Loucy (cell line): ENCODE results near the gene EMC6.
A peak's percentile ranks its signal among the peaks of the same experiment; 100 is the strongest.
"Not testable (repeated sequence)": the region's sequence is repeated elsewhere in the genome, so short reads cannot be mapped to it uniquely, and the experiment has no call there.

Source experiments
- H2AFZ ChIP-seq: fragments of 200-600 bp; sonication (generic); 2 replicates; pipeline ENCODE4 v1.6.0; 2016; ENCODE audit warnings: antibody characterized with exemption, mild to moderate bottlenecking, low read length, moderate library complexity
- H3F3A ChIP-seq: fragments of 200-600 bp; 2 replicates; pipeline ENCODE4 v1.6.0; 2016; ENCODE audit warnings: antibody characterized with exemption, low read depth, mild to moderate bottlenecking
- H3K27me3 ChIP-seq: fragments of 200-600 bp; sonication (generic); 2 replicates; pipeline ENCODE4 v1.6.1; 2014; ENCODE audit warnings: low read length, mild to moderate bottlenecking; ENCODE audit not compliant: insufficient read depth, poor library complexity, severe bottlenecking
- H3K36me3 ChIP-seq: fragments of 200-600 bp; sonication (generic); 2 replicates; pipeline ENCODE4 v1.6.1; 2016; ENCODE audit warnings: low read length; ENCODE audit not compliant: insufficient read depth
- H3K4me1 ChIP-seq: fragments of 200-600 bp; sonication (generic); 2 replicates; pipeline ENCODE4 v1.5.1; 2014; ENCODE audit warnings: low read length, mild to moderate bottlenecking; ENCODE audit not compliant: insufficient read depth, poor library complexity, severe bottlenecking
- H3K4me2 ChIP-seq: fragments of 200-600 bp; sonication (generic); 2 replicates; pipeline ENCODE4 v1.6.0; 2014; ENCODE audit warnings: antibody characterized with exemption, low read length, low read depth, mild to moderate bottlenecking; ENCODE audit not compliant: poor library complexity, severe bottlenecking
- H3K4me3 ChIP-seq: fragments of 200-600 bp; sonication (generic); 2 replicates; pipeline ENCODE4 v1.5.1; 2014; ENCODE audit warnings: low read length, mild to moderate bottlenecking, mixed read lengths; ENCODE audit not compliant: poor library complexity, severe bottlenecking
- H3K79me2 ChIP-seq: fragments of 200-600 bp; sonication (generic); 2 replicates; pipeline ENCODE4 v1.6.1; 2014; ENCODE audit warnings: low read length; ENCODE audit not compliant: insufficient read depth
- H3K9ac ChIP-seq: fragments of 200-600 bp; sonication (generic); 2 replicates; pipeline ENCODE4 v1.6.0; 2014; ENCODE audit warnings: mild to moderate bottlenecking, low read depth, low read length, moderate library complexity; ENCODE audit not compliant: poor library complexity, severe bottlenecking
- H3K9me2 ChIP-seq: fragments of 200-600 bp; sonication (generic); replicated peaks from 2 replicates; pipeline ENCODE4 v1.6.1; 2016; ENCODE audit warnings: low read depth, low read length, mixed read lengths
- H3K9me3 ChIP-seq: fragments of 200-600 bp; sonication (generic); 2 replicates; pipeline ENCODE4 v1.6.1; 2014; ENCODE audit warnings: mild to moderate bottlenecking, antibody characterized with exemption, low read length, low read depth; ENCODE audit not compliant: insufficient read depth
- H4K20me1 ChIP-seq: fragments of 200-600 bp; sonication (generic); 2 replicates; pipeline ENCODE4 v1.6.0; 2014; ENCODE audit warnings: antibody characterized with exemption, low read length, mild to moderate bottlenecking; ENCODE audit not compliant: insufficient read depth, poor library complexity, severe bottlenecking
- CTCF ChIP-seq: fragments of 200-600 bp; sonication (generic); conservative IDR thresholded peaks from 2 replicates; pipeline ENCODE4 v1.5.1; 2014; ENCODE audit warnings: mild to moderate bottlenecking, antibody characterized with exemption, low read length
- EZH2phosphoT487 ChIP-seq: fragments of 200-600 bp; IDR thresholded peaks from 2 replicates; pipeline ENCODE4 v1.6.1; 2018; ENCODE audit warnings: antibody characterized with exemption, mild to moderate bottlenecking, moderate library complexity, borderline replicate concordance

The EMC6 gene

DNA sequence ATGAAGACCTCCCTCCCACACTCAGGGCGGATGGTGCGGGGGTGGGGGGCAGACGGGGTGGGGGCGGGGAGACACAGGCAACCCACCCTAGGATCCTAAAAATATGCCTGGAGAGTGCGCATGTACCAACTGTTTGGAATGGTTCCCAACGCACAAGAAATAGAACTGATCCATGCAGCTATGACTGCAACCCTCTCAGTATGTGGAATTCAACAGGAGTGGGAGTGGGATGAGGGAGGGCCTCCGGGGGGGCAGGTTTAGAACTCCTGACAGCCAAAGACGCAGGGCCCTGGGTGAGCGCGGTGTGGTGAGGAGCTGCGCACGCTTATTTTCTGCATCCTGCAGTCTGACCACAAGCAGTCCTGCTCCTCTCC lies 28.5 kb downstream of the EMC6 start:
- Histone ChIP-seq H3K9me2 (no peaks in the 10 kb centered on the region), H2AFZ (no peak overlapping the region), H3K9ac (no peak overlapping the region), H3K9me3 (no peaks in the 10 kb centered on the region), H3K4me1 (peaks cover 42% of the 10 kb centered on the region), H3K79me2 (peaks cover 36% of the 10 kb centered on the region), H3F3A (no peaks in the 10 kb centered on the region; the same call in 1 of the 2 replicates), H3K27me3 (no peaks in the 10 kb centered on the region), H3K36me3 (no peaks in the 10 kb centered on the region), H3K4me2 (no peak overlapping the region), H4K20me1 (peaks cover 11% of the 10 kb centered on the region), H3K4me3 (no peak overlapping the region)
- TF ChIP-seq EZH2phosphoT487: no peak
- TF ChIP-seq CTCF: no peak

- TF ChIP-seq CTCF (no peak), EZH2phosphoT487 (no peak)
- Histone ChIP-seq H3K36me3 (no peaks in the 10 kb centered on the region), H3K4me2 (peak overlapping the region; percentile 15), H3K27me3 (no peaks in the 10 kb centered on the region), H2AFZ (peak overlapping the region; percentile 58; the same call in 1 of the 2 replicates), H3K4me1 (peaks cover 39% of the 10 kb centered on the region), H3F3A (no peaks in the 10 kb centered on the region; the same call in 1 of the 2 replicates), H3K9me3 (no peaks in the 10 kb centered on the region), H3K9ac (peak overlapping the region; percentile 31), H3K79me2 (peaks cover 26% of the 10 kb centered on the region), H4K20me1 (peaks cover 2% of the 10 kb centered on the region), H3K4me3 (no peak overlapping the region), H3K9me2 (no peaks in the 10 kb centered on the region)
Measured at GRCh38 chr17:3698139-3698538, 29.5 kb downstream of the EMC6 start.

GRCh38 chr17:3699951-3700350 lies 31.3 kb downstream of the EMC6 start:
- no peaks in the 10 kb centered on the region for H3K9me2 ChIP-seq
- no peaks in the 10 kb centered on the region for H3K9me3 ChIP-seq
- H3K4me2 ChIP-seq: no peak overlapping the region
- TF ChIP-seq EZH2phosphoT487 (no peak), CTCF (no peak)
- no peak overlapping the region for H3K4me3 ChIP-seq
- no peaks in the 10 kb centered on the region for H4K20me1 ChIP-seq
- H3K27me3 ChIP-seq: no peaks in the 10 kb centered on the region
- H3K36me3 ChIP-seq: no peaks in the 10 kb centered on the region
- no peak overlapping the region for H2AFZ ChIP-seq
- peaks cover 9% of the 10 kb centered on the region for H3K79me2 ChIP-seq
- H3K9ac ChIP-seq: no peak overlapping the region
- peaks cover 22% of the 10 kb centered on the region for H3K4me1 ChIP-seq
- H3F3A ChIP-seq: no peaks in the 10 kb centered on the region; the same call in 1 of the 2 replicates

DNA sequence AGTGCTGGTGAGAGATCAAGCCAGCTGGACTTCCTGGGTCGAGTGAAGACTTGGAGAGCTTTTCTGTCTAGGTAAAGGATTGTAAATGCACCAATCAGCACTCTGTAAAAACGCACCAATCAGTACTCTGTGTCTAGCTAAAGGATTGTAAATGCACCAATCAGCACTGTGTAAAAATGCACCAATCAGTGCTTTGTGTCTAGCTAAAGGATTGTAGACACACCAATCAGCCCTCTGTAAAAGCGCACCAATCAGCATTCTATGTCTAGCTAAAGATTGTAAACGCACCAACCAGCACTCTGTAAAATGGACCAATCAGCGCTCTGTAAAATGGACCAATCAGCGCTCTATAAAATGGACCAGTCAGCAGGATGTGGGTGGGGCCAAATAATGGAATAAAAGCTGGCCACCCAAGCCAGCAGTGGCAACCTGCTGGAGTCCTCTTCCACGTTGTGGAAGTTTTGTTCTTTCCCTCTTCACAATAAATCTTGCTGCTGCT lies 33.5 kb downstream of the EMC6 start:
- H3K4me3 ChIP-seq: not testable (repeated sequence)
- H3K4me1 ChIP-seq: peaks cover 14% of the 10 kb centered on the region

More for the DNA sequence above, 33.5 kb downstream of the EMC6 start:
- H3K4me2 ChIP-seq, H3F3A ChIP-seq, H3K36me3 ChIP-seq, H3K9me2 ChIP-seq, H4K20me1 ChIP-seq, H3K79me2 ChIP-seq, H3K27me3 ChIP-seq, H3K9ac ChIP-seq, H2AFZ ChIP-seq, H3K9me3 ChIP-seq: not testable (repeated sequence)
